ENCODE data around the gene TRIM5.

GRCh38 chr11:5639953-5640352 is 44.9 kb downstream of the TRIM5 start:
- TF ChIP-seq CTCF (IDR thresholded peaks at IDR 0.05; ENCODE audit: insufficient read depth, low read length), result no peak
- no peak for TF ChIP-seq POLR2AphosphoS5 (IDR thresholded peaks at IDR 0.05; ENCODE audit: low read depth)
- TF ChIP-seq SPI1 (IDR thresholded peaks at IDR 0.05; ENCODE audit: borderline replicate concordance, low read depth), result no peak
- TF ChIP-seq REST (IDR thresholded peaks at IDR 0.05; ENCODE audit: insufficient replicate concordance, low read depth), result no peak

All from HL-60 (cell line).